NCI-H2081 (cell line): ENCODE data around the gene C1QTNF6.
"Not testable (repeated sequence)": the region's sequence is repeated elsewhere in the genome, so short reads cannot be mapped to it uniquely, and the experiment has no call there.

Experiments
- DNase-seq, 2 experiments: peaks; one replicate each; lab custom pipeline; 2025; lab: John Stamatoyannopoulos, UW

The C1QTNF6 gene

GRCh38 chr22:37187891-37188761 lies at the start of gene C1QTNF6:
TSS of gene C1QTNF6 (minus strand) at chr22:37188247. CDS start at chr22:37188213, 34 bp downstream.
- no peak for DNase-seq

- DNase-seq = no peak
Measured at GRCh38 chr22:37235897-37236607, 48.0 kb upstream of the C1QTNF6 start.

DNA sequence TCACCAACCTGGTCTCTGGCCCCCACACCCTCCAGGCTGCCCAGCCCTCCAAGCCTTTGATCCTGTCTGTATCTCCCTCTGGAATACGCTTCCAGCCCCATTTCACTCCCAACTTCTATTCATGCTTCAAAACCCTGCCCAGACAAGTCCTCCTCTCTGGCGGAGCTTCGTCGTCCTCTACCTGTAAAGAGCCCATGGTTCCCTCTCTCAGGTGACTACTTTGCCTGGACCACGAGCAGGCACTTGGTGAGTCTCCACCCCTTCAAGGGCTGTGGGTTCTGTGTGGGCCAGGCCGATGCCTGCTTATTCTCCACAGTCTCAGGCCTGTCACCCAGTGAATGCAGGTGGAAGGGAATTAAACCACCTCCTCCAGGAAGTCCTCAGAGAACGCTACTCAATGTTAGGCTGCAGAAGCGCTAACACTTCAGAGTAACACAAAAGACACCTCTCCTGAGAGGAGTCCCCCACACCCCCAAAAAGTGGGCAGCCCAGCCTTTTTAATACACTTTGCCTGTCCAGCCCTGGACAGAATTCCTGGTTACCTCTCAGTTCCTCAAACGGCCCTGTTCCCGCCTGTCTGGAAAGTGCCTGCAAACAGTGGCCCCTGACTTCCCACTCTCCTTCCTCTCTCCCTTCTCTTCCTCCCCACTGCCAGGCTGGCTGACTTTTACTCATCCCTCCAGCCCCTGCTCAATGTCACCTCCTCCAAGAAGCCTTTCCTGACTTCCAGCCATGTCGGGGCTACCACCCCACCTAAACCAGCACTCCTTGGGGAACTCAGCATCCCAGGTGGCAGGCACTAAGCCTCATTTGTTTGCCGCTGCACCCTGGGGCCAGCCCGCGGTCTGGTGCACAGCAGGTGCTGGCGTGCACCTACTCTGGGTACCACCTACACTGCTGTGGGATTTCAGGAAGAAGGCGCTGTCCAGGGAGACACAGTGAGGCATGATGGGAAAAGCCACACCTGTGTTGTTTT lies 47.0 kb upstream of the C1QTNF6 start:
- DNase-seq = no peak

DNA sequence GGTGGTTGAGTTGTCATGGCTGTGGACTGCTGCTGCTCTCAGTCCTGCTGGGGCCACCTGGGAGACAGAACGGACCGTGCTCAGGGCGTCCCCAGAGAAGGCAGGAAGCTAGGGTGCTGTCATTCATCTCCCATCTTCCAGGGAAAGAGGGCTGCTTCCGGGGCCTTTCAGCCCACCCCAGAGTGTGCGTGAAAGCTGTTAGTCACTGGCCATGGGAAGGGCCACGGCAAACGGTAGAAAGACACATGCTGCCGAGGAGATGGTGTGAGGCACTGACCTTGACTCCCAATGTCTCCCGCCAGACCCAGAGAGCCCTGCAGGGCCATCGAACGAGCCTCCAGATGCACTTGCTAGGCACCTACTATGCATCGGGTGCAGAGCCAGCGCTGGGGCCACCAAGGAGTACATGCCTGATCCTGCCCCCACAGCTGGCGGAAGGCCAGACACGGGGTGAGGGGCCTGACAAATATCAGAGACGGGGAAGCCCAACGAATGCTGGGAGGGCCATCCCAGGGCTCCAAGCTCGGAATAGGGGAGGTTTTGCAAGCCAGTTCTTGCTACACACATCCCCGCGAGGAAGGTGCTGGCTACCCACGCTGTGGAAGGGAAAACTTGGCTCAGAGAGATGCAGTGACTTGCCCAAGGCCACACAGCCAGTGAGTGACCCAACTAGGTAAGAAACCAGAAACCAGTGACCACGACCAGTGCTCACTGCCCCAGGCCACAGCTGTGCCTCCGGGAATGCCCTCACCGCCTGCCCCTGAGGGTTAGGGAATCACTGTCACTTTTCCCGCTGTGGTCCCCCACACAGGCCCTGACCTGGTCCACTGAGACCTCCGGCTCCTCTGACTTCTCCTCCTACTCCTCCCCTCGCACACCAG lies 45.9 kb upstream of the C1QTNF6 start:
- no peak for DNase-seq

DNA sequence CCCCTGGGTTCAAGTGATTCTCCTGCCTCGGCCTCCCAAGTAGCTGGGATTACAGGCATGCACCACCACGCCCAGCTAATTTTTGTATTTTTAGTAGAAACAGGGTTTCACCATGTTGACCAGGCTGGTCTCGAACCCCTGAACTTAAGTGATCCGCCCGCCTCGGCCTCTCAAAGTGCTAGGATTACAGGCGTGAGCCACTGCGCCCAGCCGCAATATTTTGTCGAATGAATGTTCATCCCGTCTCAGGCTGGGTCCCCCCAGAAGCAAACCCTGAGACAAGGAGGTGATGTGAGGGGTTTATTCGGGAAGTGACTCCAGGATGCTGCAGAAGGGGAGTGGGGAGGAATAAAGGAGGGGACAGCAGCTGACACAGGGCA lies 45.3 kb upstream of the C1QTNF6 start:
- DNase-seq = not testable (repeated sequence)

GRCh38 chr22:37232140-37232998 lies 44.3 kb upstream of the C1QTNF6 start:
- no peak for DNase-seq

DNA sequence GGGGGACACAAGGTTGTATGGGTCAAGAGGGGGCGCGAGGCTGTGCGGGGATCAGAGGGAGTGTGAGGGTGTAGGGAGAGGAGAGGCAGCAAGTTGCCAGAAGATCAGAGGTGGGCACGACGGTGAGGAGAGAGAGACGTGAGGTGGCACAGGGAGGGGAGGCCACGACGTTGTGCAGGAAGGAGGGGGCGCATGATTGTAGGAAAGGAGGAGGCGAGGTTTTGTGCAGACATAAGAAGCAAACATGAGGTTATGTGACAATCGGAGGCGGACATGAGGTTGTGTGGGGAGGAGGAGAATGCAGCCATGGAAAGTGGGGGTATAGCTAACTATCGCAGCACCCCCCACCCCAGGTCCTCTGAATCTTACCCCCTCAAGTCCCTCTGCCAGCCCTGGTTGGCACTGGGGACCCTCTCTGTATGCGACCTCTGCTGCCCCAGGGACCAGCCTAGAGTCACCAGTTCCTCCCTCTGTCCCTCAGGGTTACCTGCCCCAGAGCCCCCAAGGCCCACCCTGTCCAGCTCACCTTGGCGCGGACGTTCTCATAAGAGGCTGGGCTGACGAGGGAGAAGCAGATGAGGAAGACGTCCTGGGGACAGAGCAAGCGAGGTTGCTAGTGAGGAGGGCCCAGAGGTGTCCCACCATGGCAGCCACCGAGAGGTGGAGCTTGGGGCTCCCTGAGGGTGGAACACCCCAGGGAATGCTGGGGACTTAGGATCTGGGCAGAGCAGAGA lies 43.5 kb upstream of the C1QTNF6 start:
- DNase-seq = no peak

- no peak for DNase-seq
Measured at GRCh38 chr22:37230673-37231405, 42.8 kb upstream of the C1QTNF6 start.

DNA sequence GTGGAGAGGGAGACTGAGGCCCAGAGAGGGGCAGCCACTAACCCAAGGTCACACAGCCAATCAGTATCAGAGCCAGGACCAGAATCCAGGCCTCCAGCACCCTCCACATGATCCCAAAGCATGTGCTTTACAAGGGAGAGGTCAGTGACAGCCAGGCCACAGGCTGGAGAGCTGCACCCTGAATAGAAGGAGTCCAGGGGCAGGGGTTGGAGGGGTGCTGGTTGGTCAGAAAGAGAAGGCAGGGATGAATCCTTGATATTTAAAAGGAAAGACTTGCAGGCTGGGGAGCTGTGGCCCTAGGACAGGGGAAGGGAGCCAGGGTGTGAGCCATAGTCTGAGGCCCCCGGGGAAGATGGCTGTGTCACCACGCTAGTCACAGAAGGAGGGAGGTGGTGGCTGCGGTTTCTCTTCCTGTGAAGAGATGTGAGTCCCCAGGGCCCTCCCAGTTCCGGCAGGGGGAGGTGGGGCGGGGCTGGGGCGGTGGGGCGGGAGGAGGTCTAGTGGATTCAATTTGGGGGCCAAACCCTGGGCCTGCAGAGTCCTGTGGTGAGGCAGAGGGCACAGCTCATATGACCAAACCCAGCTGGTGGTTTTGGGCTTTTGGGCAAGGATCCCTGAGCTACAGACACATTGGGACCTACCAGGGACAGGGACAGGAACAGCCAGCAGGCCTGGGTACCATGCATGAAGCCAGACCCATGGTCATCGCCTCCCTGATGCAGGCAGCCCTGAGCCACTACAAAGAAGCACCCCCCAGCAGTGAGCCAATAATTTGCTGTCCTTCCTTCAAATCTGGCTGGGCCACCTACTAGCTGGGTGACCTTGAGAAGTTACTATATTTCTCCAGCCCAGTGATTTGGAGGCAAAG lies 42.0 kb upstream of the C1QTNF6 start:
- no peak for DNase-seq

DNA sequence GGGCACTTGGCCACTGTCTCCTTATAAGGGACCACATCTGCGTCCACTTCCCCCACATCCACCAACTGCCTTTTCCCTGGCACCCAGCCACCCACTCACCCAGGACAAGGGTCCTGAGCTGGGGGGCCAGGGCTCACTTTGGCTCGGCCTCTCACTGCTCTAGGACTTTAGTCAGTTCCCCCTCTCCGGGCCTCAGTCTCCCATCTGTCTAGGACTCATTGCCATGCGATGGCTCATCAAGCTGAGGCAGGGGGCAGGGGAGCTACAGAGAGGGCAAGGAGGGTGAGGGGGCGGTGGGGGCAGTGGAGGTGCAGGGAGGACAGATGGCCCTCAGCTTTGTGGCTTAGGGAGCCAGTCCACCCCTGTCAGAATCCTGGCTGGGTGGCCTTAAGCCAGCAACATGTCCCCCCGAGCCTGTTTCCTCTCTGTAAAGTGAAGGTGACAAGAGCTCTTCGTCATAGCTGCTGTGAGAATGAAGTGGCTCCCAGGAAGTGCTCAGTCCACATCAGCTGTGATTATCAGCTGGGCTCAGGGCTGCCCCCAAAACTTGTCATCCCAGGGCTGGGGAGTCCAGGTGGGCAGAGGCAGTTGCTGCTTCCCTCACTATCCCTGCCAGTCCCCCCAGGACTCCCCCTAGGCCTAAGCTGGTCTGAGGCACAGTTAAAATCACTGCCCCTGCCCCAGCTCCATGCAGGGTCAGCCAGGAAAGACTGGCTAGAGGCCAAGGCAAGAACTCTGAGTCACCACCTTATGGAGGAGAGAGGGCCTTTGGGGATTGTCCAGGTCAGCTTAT lies 41.2 kb upstream of the C1QTNF6 start:
- no peak for DNase-seq

GRCh38 chr22:37228106-37229011 lies 40.3 kb upstream of the C1QTNF6 start:
- DNase-seq = no peak

DNA sequence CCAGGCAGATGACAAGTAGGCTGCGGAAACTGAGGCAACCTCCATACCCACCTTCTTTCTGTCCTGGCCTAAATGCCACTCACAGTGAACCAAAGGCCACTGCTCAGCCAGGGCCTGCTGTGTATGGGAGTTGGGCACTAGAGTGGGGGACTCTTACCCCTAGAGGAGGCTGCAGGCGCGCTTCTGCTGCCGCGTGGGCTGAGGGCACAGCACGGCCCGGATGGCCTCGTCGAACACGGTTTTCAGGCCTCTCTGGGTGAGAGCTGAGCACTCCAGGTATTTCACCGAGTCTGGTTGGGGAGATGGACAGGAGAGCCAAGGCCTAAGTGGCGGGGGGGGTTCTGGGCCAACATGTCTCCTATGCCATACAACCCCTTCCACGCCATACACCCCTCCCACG lies 38.5 kb upstream of the C1QTNF6 start:
- DNase-seq = no peak

- no peak for DNase-seq
Measured at GRCh38 chr22:37226087-37226486, 38.0 kb upstream of the C1QTNF6 start.

GRCh38 chr22:37225481-37225880 lies 37.4 kb upstream of the C1QTNF6 start:
- DNase-seq = no peak

- DNase-seq = no peak
Measured at GRCh38 chr22:37224757-37225420, 36.8 kb upstream of the C1QTNF6 start.
